ENCODE results near the gene PJVK.
"Not testable (repeated sequence)": the region's sequence is repeated elsewhere in the genome, so short reads cannot be mapped to it uniquely, and the experiment has no call there.

The PJVK gene

GRCh38 chr2:178436662-178437061 lies 14.5 kb upstream of the PJVK start:
- no peak for DNase-seq

GRCh38 chr2:178441426-178441825 lies 9.8 kb upstream of the PJVK start:
- no peak for DNase-seq

GRCh38 chr2:178448968-178449661 lies 2.1 kb upstream of the PJVK start:
- no peak for DNase-seq

DNA sequence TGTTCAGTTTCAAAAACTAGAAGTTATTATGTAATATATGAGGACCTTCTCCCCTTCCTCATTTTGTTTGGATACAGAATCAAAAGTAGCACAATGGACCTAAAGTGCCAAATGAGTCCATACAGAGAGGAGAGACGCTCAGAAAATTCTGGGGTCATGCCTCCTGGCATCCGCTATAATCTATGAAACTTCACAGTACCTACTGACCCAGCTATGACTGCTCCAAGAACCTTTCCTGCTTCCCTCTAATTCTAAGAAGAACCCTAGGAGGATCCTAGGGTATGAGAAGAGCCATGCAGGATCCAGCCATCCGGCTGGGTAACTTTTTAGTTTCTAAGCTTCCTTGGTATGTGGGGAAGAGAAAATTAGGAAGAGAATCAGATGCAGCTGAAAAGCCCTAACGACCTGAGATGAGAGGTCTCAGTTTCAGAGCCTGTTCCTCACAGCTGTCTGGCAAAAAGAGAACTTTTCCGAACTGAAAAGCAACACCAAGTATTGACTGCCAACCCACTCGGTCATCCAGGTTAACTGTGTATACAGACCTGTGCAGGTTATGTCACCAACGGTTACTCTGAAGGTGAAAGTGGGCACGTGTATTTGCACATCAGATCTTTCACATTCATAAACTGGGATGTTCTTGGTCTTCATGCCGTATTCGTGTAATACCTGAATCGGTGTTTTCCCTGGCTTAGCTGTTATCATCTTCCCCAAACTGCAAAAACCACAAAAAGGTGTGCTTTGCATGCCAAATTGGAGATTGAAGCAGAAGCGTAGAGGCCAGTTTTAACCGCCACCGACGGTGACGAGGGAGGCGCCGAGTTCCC lies 1.3 kb upstream of the PJVK start:
- DNase-seq: no peak

DNA sequence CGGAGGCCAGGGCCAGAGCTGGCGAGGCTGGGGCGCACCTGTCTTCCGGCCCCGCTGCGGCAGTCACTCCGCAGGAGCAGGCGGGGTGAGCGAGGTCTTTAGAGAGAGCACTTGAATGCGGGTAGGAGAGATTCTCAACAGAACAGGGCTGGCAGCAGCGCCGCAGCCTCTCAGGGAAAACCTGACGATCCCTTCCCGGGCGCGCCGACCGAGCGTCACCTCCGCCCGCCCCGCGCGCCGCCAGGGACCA lies 729 bp upstream of the PJVK start:
- no peak for DNase-seq

DNA sequence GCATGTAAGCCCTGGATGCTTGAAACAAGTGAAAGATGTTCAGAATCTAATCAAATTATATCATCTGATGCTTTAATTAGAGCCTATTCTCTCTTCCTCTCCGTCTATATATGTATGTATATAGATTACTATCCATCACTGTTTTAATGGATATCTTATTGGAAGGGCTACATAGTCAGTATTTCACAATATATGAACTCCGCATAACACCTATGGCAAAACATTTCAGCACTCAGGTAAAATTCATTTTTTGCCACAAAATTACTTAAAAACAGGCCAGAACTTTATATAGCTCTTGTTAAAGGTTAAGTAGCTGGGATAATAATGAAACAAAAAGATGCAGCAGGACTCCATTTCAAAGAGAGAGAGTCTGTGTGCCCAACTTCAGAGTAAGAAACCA lies 1.2 kb downstream of the PJVK start:
- DNase-seq: no peak

- no peak for DNase-seq
Observed at GRCh38 chr2:178452870-178453269, 1.7 kb downstream of the PJVK start.

GRCh38 chr2:178455947-178456346 lies 4.8 kb downstream of the PJVK start:
- no peak for DNase-seq

DNA sequence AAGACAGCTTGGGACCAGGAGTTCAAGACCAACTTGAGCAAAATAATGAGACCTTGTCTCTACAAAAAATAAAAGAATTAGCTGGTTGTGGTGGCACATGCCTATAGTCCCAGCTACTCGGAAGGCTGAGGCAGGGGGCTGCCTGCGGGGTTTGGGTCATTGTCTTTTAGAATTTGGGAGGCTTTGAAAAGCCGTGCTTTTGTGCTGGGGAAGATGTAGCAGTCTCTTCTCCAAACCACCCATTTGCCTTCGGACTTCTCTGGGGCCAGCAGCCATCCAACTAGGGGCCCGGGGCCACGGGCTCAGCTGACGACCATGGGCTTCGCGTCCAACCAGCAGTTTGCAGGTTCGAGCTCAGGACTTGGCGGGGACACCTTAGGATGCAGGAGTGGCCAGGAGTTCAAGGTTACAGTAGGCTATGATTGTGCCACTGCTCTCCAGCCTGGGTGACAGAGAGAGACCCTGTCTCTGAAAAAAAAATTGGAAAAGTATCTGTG lies 6.3 kb downstream of the PJVK start:
- no peak for DNase-seq

GRCh38 chr2:178469219-178469849 lies 18.2 kb downstream of the PJVK start:
- no peak for DNase-seq

- DNase-seq: not testable (repeated sequence)
Observed at GRCh38 chr2:178471313-178471712, 20.1 kb downstream of the PJVK start.

GRCh38 chr2:178473373-178473772 lies 22.2 kb downstream of the PJVK start:
- DNase-seq: no peak

GRCh38 chr2:178473931-178474330 lies 22.8 kb downstream of the PJVK start:
- no peak for DNase-seq

GRCh38 chr2:178474560-178474959 lies 23.4 kb downstream of the PJVK start:
- no peak for DNase-seq

GRCh38 chr2:178476477-178476876 lies 25.3 kb downstream of the PJVK start:
- no peak for DNase-seq

- no peak for DNase-seq
Observed at GRCh38 chr2:178477443-178478129, 26.4 kb downstream of the PJVK start.

GRCh38 chr2:178478130-178478438 lies 26.9 kb downstream of the PJVK start:
- DNase-seq: no peak

- DNase-seq: peak; percentile 83
Observed at GRCh38 chr2:178478439-178479274, 27.5 kb downstream of the PJVK start, which contains the start of gene FKBP7. TSS of gene FKBP7 (minus strand) at chr2:178478600. CDS start at chr2:178478499, 101 bp downstream.

- no peak for DNase-seq
Observed at GRCh38 chr2:178479275-178479616, 28.1 kb downstream of the PJVK start.

- DNase-seq: no peak
Observed at GRCh38 chr2:178479758-178480226, 28.6 kb downstream of the PJVK start.

GRCh38 chr2:178480227-178481181 lies 29.3 kb downstream of the PJVK start, which contains the start of gene PLEKHA3:
TSS of gene PLEKHA3 (plus strand) at chr2:178480457. CDS start at chr2:178480870, 413 bp downstream.
- DNase-seq: peak; percentile 68
